Left ventricle myocardium inferior (tissue), 1 donor: Measurements from ENCODE around the gene SPNS2. TPM values are rescaled to one million over a fixed set of nuclear protein-coding genes. Genes with fewer than 3 reads are reported as not detected.

ENCODE experiments used
- DNase-seq: peaks from one replicate; pipeline ENCODE4 v3.0.0-alpha.2; 2020
- H3K27ac ChIP-seq: fragments of 200-600 bp; replicated peaks from 2 replicates; pipeline ENCODE4 v1.8.0; 2021
- H3K27me3 ChIP-seq: fragments of 200-600 bp; 2 replicates; pipeline ENCODE4 v1.8.0; 2021; ENCODE audit warnings: low read depth
- H3K36me3 ChIP-seq: fragments of 200-600 bp; 2 replicates; pipeline ENCODE4 v1.8.0; 2021
- H3K4me1 ChIP-seq: fragments of 200-600 bp; 2 replicates; pipeline ENCODE4 v1.8.0; 2021
- H3K4me3 ChIP-seq: fragments of 200-600 bp; 2 replicates; pipeline ENCODE4 v1.8.0; 2021; ENCODE audit warnings: mild to moderate bottlenecking, moderate library complexity
- H3K9me3 ChIP-seq: fragments of 200-600 bp; replicated peaks from 2 replicates; pipeline ENCODE4 v1.8.0; 2021
- intact Hi-C: fragments of 100-400 bp; cut with micrococcal nuclease; formaldehyde crosslinking; loops from one replicate; pipeline ENCODE4 v1.11.0; 2022
- long read RNA-seq: library from polyadenylated mRNA; unstranded; transcript quantifications from one replicate; pipeline ENCODE4 v2.0.0, GENCODE V29; 2021
- total RNA-seq: library from RNA; stranded (reverse); fragmentation: NEBNext Ultra II Directional; extraction: Animal tissue kit (Norgen Biotek cat#: 25700); gene quantifications from one replicate; pipeline ENCODE4 v1.2.1, GENCODE V29; 2021
- TF ChIP-seq, protein P1 (sequence below): fragments of 200-600 bp; IDR thresholded peaks from 2 replicates; pipeline ENCODE4 v1.8.0; 2021; ENCODE audit warnings: antibody characterized with exemption, mild to moderate bottlenecking, borderline replicate concordance
- donor health status: DM: no; HTN: yes; CAD: no; lungs with severe emphysema.

SPNS2 gene, protein sequence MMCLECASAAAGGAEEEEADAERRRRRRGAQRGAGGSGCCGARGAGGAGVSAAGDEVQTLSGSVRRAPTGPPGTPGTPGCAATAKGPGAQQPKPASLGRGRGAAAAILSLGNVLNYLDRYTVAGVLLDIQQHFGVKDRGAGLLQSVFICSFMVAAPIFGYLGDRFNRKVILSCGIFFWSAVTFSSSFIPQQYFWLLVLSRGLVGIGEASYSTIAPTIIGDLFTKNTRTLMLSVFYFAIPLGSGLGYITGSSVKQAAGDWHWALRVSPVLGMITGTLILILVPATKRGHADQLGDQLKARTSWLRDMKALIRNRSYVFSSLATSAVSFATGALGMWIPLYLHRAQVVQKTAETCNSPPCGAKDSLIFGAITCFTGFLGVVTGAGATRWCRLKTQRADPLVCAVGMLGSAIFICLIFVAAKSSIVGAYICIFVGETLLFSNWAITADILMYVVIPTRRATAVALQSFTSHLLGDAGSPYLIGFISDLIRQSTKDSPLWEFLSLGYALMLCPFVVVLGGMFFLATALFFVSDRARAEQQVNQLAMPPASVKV
- total RNA-seq = 11.2 TPM
- long read RNA-seq, transcript SPNS2-201 (13 exons, 3,447 nt) = major isoform, 19 of 38 reads
- long read RNA-seq, partial matches to known transcripts = 8 of 38 reads
- long read RNA-seq, other reads (novel, unspliced or antisense) = 9 of 38 reads

DNA sequence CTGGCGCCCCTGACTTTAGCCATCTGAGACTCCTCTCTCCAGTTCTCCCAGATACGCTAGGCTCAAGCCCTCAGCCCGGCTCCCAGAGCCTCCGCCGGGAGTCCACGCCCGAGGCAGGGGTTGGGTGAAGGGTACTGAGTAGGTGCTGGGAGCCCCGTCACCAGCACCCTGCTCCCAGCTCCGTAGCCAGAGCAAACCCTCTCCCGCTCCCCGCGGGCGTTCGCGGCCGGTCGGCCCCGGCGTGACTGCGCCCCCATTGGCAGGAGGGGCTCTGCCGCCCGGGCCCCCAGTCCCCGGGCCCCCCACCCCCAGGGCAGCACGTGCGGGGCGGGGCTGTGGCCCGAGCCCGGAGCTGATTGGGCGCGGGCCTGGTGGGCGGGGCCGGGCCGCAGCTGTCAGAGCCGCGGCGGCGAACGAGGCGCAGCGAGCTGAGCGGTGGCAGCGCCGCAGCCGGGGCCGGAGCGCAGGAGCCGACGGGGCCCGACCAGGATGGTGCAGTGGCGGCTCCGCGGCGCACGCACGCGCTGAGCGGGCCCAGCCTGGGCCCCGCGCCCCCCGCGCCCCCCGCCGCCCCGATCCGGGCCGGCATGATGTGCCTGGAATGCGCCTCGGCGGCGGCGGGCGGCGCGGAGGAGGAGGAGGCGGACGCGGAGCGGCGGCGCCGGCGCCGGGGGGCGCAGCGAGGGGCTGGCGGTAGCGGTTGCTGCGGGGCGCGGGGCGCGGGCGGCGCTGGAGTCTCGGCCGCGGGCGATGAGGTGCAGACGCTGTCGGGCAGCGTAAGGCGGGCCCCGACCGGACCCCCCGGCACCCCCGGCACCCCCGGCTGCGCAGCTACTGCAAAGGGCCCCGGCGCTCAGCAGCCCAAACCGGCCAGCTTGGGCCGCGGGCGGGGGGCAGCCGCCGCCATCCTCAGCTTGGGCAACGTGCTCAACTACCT, at the start of gene SPNS2:
SPNS2 (plus strand) TSS at position 421 of the 937 bp plus-strand sequence; CDS start at position 588, 167 bp downstream.
- TF ChIP-seq, protein P1, sequence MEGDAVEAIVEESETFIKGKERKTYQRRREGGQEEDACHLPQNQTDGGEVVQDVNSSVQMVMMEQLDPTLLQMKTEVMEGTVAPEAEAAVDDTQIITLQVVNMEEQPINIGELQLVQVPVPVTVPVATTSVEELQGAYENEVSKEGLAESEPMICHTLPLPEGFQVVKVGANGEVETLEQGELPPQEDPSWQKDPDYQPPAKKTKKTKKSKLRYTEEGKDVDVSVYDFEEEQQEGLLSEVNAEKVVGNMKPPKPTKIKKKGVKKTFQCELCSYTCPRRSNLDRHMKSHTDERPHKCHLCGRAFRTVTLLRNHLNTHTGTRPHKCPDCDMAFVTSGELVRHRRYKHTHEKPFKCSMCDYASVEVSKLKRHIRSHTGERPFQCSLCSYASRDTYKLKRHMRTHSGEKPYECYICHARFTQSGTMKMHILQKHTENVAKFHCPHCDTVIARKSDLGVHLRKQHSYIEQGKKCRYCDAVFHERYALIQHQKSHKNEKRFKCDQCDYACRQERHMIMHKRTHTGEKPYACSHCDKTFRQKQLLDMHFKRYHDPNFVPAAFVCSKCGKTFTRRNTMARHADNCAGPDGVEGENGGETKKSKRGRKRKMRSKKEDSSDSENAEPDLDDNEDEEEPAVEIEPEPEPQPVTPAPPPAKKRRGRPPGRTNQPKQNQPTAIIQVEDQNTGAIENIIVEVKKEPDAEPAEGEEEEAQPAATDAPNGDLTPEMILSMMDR = no peak
- Histone ChIP-seq H3K27ac (peak within 1 kb of the TSS; percentile 85), H3K4me3 (peak within 1 kb of the TSS; percentile 70), H3K36me3 (no peaks in the 10 kb centered on the region), H3K27me3 (peaks cover 21% of the 10 kb centered on the region), H3K4me1 (peaks cover 53% of the 10 kb centered on the region), H3K9me3 (no peaks in the 10 kb centered on the region)
- intact Hi-C loops = no loop called here
- DNase-seq = peak; percentile 75

DNA sequence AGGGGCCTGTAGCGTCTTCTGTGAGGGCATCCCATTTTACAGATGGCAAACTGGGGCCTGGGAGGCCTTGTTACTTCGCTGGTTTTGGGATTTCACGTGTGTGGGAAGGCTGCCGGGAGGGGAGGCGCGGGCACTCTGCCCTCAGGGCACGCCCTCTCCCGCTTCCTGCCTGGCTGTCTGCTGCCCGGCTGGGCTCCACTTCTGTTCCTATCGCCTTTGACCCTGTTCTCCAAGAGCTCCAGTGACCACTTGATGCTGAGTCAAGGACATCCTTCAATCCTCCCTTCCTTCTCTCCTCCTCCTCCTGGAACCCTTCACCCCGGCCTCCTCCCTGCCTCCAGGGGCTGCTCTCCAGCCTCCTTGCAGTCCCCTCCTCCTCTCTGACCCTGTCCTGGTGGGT, 48.9 kb upstream of the SPNS2 start:
- intact Hi-C loops = no loop called here
- TF ChIP-seq, protein P1 = no peak
- DNase-seq = no peak

DNA sequence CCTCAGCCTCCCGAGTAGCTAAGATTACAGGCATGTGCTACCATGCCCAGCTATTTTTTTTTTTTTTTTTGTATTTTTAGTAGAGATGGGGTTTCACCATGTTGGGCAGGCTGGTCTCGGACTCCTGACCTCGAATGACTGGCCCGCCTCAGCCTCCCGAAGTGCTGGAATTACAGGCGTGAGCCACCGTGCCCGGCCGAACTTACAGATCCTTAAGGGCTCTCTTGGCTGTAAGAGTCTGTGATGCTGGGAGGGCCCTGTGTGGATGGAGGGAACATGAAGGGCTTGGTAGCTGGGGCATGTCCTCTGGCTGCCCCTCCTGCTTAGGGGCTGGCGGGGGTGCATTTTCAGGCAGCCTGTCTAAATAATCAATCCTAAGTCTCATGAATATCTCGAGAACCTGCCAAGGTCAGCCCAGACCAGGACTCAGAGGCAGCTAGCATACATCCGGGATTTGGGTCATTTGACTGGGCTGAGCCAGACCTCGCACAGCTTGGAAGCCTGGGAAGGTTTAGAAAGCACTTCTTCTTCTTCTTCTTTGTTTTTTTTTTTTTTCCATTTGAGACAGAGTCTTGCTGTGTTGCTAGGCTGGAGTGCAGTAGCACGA, 47.9 kb upstream of the SPNS2 start:
- TF ChIP-seq, protein P1 = no peak

More for the DNA sequence above, 48.9 kb upstream of the SPNS2 start:
- no peaks in the 10 kb centered on the region for H3K9me3 ChIP-seq
- H3K4me1 ChIP-seq = peaks cover 24% of the 10 kb centered on the region
- H3K4me3 ChIP-seq = no peak overlapping the region
- no peaks in the 10 kb centered on the region for H3K36me3 ChIP-seq
- H3K27ac ChIP-seq = no peak overlapping the region
- H3K27me3 ChIP-seq = no peaks in the 10 kb centered on the region

DNA sequence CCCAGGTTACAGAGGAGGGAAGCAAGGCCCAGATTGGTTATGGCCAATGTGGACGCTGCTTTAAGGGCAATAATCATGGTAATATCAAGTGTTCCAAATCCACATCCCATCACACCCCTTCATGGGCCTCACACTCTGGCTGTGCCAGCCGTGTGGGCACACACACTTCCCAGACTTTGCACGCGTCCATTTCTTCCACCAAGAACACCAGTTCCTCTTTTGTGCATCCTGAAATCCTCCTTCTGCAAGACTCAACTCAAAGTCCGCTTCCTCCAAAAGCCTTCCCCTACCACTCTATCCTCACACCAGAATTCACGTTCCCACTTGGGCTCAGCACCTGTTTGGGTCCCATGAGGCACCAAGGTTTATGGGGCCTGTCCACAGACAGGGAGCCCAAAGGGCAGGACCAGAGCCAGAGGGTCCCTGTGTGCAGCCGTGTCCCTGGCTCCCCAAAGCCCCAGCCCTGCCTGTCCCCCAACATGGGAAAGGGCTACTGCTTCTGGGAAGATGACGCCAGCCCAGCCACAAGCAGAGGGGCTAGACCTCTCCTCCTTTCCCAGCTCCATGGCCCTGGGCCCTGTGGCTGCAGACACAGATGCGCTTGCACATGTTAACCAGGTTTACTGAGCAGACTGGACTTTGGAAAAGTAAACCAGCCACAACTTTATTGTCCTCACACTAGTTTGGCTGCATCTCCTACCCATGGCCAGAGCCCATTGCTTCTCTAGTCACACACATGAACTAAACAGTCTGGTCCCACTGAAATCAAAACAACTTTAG, 44.7 kb upstream of the SPNS2 start:
- intact Hi-C loops = no loop called here
- DNase-seq = no peak
- H3K36me3 ChIP-seq = no peaks in the 10 kb centered on the region
- H3K27me3 ChIP-seq = no peaks in the 10 kb centered on the region
- TF ChIP-seq, protein P1 = no peak
- H3K4me1 ChIP-seq = peaks cover 8% of the 10 kb centered on the region
- no peaks in the 10 kb centered on the region for H3K9me3 ChIP-seq
- H3K27ac ChIP-seq = no peak overlapping the region
- H3K4me3 ChIP-seq = no peak overlapping the region

More for the DNA sequence above, 47.9 kb upstream of the SPNS2 start:
- Histone ChIP-seq H3K36me3 (no peaks in the 10 kb centered on the region), H3K27me3 (no peaks in the 10 kb centered on the region), H3K27ac (no peak overlapping the region), H3K9me3 (no peaks in the 10 kb centered on the region), H3K4me3 (no peak overlapping the region), H3K4me1 (peaks cover 19% of the 10 kb centered on the region)
- no peak for DNase-seq
- intact Hi-C loops = no loop called here
